KMS-11 (cell line): Measurements from ENCODE around the gene CACNA1D.

Experiments
- H2AFZ ChIP-seq: fragments of 200-600 bp; sonication (generic); 2 replicates; pipeline ENCODE4 v1.6.1; 2016; ENCODE audit warnings: antibody characterized with exemption, mixed run types, low read depth
- H3K27ac ChIP-seq: fragments of 200-600 bp; sonication (generic); 2 replicates; pipeline ENCODE4 v1.6.1; 2016; ENCODE audit warnings: mild to moderate bottlenecking, mixed run types
- H3K27me3 ChIP-seq: fragments of 200-600 bp; sonication (generic); 2 replicates; pipeline ENCODE4 v1.6.1; 2017; ENCODE audit warnings: mild to moderate bottlenecking, low read depth, mixed run types, moderate library complexity; ENCODE audit not compliant: insufficient read depth
- H3K36me3 ChIP-seq: fragments of 200-600 bp; sonication (generic); 2 replicates; pipeline ENCODE4 v1.6.1; 2017; ENCODE audit warnings: mild to moderate bottlenecking, mixed run types; ENCODE audit not compliant: insufficient read depth
- H3K4me1 ChIP-seq: fragments of 200-600 bp; sonication (generic); 2 replicates; pipeline ENCODE4 v1.6.1; 2016; ENCODE audit warnings: mild to moderate bottlenecking, low read depth, mixed run types; ENCODE audit not compliant: poor library complexity, severe bottlenecking
- H3K4me2 ChIP-seq: fragments of 200-600 bp; sonication (generic); 2 replicates; pipeline ENCODE4 v1.7.0; 2016; ENCODE audit warnings: mild to moderate bottlenecking, mixed run types
- H3K4me3 ChIP-seq: fragments of 200-600 bp; sonication (generic); IDR thresholded peaks from 2 replicates; pipeline ENCODE4 v1.6.1; 2017; ENCODE audit warnings: low read depth, low read length, mixed read lengths; ENCODE audit not compliant: insufficient read depth
- H3K79me2 ChIP-seq: fragments of 200-600 bp; sonication (generic); 2 replicates; pipeline ENCODE4 v1.6.1; 2016; ENCODE audit warnings: low read depth, mixed run types; ENCODE audit not compliant: insufficient read depth
- H3K9ac ChIP-seq: fragments of 200-600 bp; sonication (generic); 2 replicates; pipeline ENCODE4 v1.6.1; 2016; ENCODE audit warnings: mild to moderate bottlenecking, mixed run types
- H4K20me1 ChIP-seq: fragments of 200-600 bp; sonication (generic); 2 replicates; pipeline ENCODE4 v1.6.1; 2016; ENCODE audit warnings: mild to moderate bottlenecking, mixed run types; ENCODE audit not compliant: insufficient read depth
- CTCF ChIP-seq: fragments of 200-600 bp; sonication (generic); conservative IDR thresholded peaks from 2 replicates; pipeline ENCODE4 v1.6.1; 2017; ENCODE audit warnings: low read depth, mild to moderate bottlenecking, antibody characterized with exemption, low read length, moderate library complexity, mixed read lengths

CACNA1D gene

GRCh38 chr3:53626876-53627275, 132.5 kb downstream of the CACNA1D start:
- Histone ChIP-seq H3K4me2 (no peak overlapping the region), H3K27me3 (no peaks in the 10 kb centered on the region), H3K79me2 (no peaks in the 10 kb centered on the region), H3K4me3 (no peak overlapping the region), H4K20me1 (no peaks in the 10 kb centered on the region), H3K27ac (no peak overlapping the region), H3K4me1 (no peaks in the 10 kb centered on the region), H3K36me3 (no peaks in the 10 kb centered on the region), H2AFZ (no peak overlapping the region), H3K9ac (no peak overlapping the region)
- no peak for TF ChIP-seq CTCF

- H3K27me3 ChIP-seq, result no peaks in the 10 kb centered on the region
- no peaks in the 10 kb centered on the region for H3K36me3 ChIP-seq
- no peak overlapping the region for H2AFZ ChIP-seq
- H3K4me1 ChIP-seq, result no peaks in the 10 kb centered on the region
- H3K27ac ChIP-seq, result no peak overlapping the region
- no peaks in the 10 kb centered on the region for H4K20me1 ChIP-seq
- H3K4me2 ChIP-seq, result no peak overlapping the region
- H3K9ac ChIP-seq, result no peak overlapping the region
- no peak overlapping the region for H3K4me3 ChIP-seq
- H3K79me2 ChIP-seq, result no peaks in the 10 kb centered on the region
- no peak for TF ChIP-seq CTCF
Measured at GRCh38 chr3:53628536-53629401, 134.4 kb downstream of the CACNA1D start.

GRCh38 chr3:53629402-53629723, 135.0 kb downstream of the CACNA1D start:
- no peak overlapping the region for H3K9ac ChIP-seq
- H3K79me2 ChIP-seq, result no peaks in the 10 kb centered on the region
- no peaks in the 10 kb centered on the region for H3K36me3 ChIP-seq
- H3K4me1 ChIP-seq, result no peaks in the 10 kb centered on the region
- no peaks in the 10 kb centered on the region for H4K20me1 ChIP-seq
- H3K27me3 ChIP-seq, result no peaks in the 10 kb centered on the region
- H3K27ac ChIP-seq, result no peak overlapping the region
- H3K4me2 ChIP-seq, result no peak overlapping the region
- no peak for TF ChIP-seq CTCF
- no peak overlapping the region for H3K4me3 ChIP-seq
- H2AFZ ChIP-seq, result no peak overlapping the region

- no peaks in the 10 kb centered on the region for H3K36me3 ChIP-seq
- H3K27ac ChIP-seq, result no peak overlapping the region
- H3K4me1 ChIP-seq, result no peaks in the 10 kb centered on the region
- H4K20me1 ChIP-seq, result no peaks in the 10 kb centered on the region
- no peak overlapping the region for H3K9ac ChIP-seq
- no peak overlapping the region for H3K4me3 ChIP-seq
- no peak overlapping the region for H3K4me2 ChIP-seq
- H3K27me3 ChIP-seq, result no peaks in the 10 kb centered on the region
- H2AFZ ChIP-seq, result no peak overlapping the region
- H3K79me2 ChIP-seq, result no peaks in the 10 kb centered on the region
- no peak for TF ChIP-seq CTCF
Measured at GRCh38 chr3:53630547-53630946, 136.1 kb downstream of the CACNA1D start.
